Activated T-helper 1 cell treated with anti-CD3 and anti-CD28 coated beads, Interleukin-2, amount 50 U/mL, for 16 hours (primary cell): ENCODE data around the gene CDKN2B-AS1.

Source experiments
- DNase-seq, 2 donors: peaks; one replicate each; pipeline ENCODE4 v3.0.0-alpha.2; 2020; ENCODE audit warnings: low read depth in 1 of 2, low spot score in 1 of 2

The CDKN2B-AS1 gene

DNA sequence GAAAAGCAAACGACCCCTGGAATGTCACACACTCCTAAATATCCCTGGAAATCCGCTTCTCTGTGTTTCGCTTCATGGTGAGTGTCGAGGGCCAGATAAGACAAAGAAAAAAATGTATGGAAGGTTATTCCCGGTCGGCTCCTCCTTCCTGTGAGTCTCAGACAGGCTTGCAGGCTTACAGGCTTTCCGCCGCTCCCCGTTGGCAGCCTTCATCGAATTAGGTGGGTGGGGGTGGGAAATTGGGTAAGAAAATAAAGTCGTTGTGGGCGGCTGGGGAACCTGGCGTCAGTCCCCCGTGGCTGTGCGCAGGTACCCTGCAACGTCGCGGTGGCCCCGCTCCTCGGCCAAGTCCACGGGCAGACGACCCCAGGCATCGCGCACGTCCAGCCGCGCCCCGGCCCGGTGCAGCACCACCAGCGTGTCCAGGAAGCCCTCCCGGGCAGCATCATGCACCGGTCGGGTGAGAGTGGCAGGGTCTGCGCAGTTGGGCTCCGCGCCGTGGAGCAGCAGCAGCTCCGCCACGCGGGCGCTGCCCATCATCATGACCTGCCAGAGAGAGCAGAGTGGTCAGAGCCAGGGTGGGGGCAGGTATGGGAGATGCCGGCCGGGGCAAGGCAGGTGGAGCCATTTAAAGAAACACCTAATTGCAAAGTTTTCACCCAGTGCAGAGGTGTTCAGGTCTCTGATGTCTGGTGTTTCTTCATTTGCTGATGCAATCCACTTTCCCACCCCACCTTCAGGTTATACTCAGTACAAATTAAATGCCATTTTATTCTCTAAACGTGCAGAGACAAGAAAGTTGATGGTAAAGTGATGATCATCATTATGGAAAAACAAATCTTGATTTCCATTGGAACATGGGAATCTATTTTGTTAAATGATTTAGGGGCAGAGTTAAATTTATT is 11.4 kb downstream of the CDKN2B-AS1 start:
- no peak for DNase-seq

DNA sequence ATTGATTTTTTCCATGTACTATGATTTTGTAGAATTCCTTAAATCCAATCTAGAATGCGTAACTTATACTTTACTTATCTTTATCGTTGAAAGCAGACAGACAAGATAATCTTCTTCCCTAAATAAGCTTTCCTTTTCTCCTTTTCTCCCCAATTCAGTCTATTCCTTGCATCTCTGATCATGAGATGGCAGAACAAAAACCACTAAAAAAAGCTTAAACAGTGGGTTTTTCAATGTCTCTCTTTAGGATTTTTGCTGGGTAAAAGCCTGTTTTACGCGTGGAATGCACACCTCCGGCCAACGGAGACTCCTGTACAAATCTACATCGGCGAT is 13.8 kb downstream of the CDKN2B-AS1 start:
- no peak for DNase-seq

DNA sequence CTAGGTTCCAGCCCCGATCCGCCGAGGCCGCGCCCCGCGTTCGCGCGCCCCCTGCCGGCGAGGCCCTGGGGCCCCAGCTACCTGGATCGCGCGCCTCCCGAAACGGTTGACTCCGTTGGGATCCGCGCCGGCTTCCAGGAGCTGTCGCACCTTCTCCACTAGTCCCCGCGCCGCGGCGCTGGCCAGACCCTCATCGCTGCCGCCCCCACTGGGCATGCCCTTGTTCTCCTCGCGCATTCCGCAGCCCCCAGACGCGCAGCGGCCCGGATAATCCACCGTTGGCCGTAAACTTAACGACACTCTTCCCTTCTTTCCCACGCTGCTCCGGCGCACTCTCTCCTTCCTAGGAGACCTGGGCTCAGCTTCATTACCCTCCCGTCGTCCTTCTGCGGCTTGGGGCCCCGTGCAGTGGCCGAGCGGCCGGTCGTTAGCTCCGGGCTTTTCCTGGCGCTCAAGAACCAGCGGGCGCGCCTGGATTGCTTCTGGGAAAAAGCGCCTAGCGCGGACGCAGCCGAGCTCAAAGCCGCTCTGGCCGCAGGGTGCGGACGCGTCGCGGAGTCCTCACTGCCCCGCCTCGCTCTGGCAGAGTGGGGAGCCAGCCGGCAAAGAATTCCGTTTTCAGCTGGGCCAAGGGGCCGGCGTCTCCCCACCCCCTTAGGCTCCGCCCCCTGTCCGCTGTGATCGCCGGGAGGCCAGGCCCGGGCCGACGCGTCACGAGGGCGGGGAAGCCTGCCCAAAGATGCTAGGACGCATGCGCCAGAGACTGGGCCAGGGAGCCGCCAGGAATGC is 14.3 kb downstream of the CDKN2B-AS1 start, which contains the start of gene CDKN2B:
TSS of gene CDKN2B (minus strand) at position 589 of the 789 bp plus-strand sequence. CDS start at position 237, 352 bp downstream.
- peak; percentile 39 to 48 for DNase-seq

DNA sequence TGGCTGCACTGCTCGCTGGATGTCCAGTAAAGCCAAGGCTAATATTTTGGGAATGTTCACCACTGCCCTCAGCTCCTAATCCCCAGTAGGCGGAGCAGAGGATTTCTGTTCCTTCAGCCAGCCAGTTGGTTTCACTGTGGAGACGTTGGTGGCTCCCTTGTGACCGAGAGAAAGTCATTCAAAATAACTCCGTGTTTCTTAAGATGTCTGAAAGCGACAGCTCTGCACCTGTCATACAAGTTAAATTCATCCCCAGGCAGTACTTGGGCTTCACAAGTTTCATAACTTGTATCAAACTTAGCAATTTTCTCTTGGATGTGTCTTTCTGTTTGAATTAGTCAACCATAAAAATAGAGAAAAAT is 14.9 kb downstream of the CDKN2B-AS1 start:
- no peak for DNase-seq

DNA sequence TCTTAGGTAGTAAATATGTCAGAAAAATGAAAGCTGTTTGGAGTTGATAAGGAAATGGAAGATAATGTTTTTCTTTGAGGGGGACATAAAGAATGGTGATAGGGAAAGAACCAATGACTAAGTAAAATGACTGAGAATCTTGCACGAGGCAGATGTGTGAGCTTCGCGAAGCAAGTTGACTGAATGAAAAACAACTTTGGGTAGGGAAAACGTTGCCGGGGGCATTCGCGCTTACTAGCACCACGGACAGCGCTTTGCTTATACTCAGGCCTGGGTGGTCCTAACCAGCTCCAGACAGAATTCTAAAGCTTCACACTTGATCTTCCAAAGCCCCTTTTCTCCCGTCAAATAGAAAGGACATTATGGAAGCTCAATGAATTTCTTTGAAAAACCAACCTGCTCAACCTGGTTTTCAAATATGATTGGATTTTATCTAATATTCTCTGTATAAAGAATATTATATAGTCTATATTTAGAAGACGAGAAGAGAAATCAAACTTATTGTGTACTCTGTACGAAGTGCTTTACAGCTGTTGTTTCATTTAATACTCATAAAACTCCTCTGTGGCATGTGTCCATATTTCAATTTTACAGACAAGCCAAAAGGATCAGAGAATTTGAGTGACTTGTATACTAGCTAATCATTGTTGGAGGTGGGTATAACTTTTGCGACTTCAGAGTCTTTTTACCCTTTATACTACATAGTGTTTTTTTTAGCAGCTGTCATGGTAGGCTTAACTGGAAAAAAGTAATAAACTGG is 16.5 kb downstream of the CDKN2B-AS1 start:
- no peak for DNase-seq

DNA sequence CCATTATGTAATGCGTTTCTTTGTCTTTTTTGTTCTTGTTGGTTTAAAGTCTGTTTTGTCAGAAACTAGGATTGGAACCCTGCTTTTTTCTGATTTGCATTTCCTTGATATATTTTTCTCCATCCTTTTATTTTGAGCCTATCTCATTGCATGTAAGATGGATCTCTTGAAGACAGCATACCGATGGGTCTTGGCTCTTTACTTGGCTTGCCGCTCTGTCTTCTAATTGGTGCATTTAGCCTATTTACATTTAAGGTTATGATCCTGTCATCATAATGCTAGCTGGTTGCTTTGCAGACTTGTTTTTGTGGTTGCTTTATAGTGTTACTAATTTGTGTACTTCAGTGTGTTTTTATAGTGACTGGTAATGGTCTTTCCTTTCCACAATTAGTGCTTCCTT is 27.8 kb downstream of the CDKN2B-AS1 start:
- no peak for DNase-seq

DNA sequence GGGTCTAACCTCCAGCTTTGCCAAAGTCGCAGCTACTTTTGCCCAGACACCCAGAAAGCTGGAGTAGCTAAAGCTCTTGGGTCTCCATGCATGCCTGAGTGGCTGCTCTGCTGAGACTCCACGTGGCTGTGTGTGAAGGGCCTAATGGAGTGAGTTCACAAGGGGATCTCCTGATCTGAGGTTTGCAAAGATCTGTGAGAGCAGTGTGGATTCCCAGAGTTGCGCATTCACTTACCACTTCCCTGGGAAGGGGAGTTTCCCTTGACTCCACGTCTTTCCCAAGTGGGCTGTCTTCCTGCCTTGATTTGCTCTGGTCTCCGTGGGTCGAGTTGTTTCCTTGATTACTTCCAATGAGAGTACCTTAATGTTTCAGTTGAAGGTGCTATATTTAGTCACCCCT is 32.1 kb downstream of the CDKN2B-AS1 start:
- DNase-seq, result no peak

DNA sequence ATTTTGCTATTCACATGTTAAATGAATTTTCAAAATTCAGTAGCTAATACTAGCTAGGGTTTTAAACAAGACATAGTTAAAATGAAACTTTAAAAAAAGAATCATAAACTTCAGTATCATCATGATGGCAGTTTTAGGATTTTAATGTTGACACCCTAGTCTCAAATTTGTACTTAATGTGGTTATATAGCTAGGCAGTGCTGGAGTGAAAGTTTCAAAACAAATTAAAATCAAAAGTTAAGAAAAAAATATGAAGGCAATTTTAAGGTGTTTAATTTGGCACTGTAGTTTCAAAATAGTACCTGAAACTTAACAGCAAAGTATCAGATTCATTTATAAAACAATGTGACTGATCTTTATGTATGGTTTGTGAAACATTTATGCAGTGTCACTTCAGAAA is 33.8 kb downstream of the CDKN2B-AS1 start:
- no peak for DNase-seq

DNA sequence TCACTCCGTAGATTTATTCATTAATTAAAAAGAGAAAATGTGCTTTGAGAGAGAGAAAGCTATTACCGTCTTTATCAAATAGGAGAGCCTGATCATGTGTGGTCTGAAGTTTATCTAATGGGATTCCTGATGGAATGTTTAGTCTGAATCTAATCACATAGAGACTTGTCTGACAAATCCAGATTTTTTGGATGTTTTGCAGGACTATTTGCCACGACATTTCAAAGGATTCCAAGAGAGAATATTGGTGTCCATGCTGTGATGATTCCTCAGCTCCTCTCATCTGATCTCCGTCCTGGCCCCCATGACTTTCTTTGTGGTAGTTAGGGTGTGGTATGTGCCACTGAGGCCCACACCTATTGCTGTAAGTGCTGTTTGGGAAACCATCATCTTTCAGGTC is 34.6 kb downstream of the CDKN2B-AS1 start:
- no peak for DNase-seq

DNA sequence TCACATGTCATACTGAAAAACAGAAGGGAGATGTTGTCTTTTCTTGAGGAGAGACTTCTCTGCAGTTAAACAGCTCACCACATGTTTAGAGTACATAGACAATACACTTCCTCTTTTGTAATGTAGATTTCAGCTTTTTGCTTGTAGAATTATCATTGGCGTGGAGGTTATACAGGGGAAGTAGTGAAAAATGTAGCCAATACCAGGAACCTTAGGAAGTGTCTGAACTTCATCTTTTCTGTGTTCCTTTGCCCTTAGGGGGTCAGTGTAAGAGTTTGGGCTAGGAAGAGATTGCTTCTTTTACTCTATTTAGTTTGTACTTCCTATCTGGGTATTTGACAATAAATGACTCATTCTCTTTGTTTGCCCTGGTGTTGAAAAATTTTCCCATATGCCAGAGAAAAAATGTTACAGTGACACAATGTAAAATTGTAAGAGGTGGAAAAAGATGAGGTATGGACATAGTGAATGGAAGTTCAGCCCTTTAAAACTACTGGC is 35.6 kb downstream of the CDKN2B-AS1 start:
- DNase-seq, result no peak

DNA sequence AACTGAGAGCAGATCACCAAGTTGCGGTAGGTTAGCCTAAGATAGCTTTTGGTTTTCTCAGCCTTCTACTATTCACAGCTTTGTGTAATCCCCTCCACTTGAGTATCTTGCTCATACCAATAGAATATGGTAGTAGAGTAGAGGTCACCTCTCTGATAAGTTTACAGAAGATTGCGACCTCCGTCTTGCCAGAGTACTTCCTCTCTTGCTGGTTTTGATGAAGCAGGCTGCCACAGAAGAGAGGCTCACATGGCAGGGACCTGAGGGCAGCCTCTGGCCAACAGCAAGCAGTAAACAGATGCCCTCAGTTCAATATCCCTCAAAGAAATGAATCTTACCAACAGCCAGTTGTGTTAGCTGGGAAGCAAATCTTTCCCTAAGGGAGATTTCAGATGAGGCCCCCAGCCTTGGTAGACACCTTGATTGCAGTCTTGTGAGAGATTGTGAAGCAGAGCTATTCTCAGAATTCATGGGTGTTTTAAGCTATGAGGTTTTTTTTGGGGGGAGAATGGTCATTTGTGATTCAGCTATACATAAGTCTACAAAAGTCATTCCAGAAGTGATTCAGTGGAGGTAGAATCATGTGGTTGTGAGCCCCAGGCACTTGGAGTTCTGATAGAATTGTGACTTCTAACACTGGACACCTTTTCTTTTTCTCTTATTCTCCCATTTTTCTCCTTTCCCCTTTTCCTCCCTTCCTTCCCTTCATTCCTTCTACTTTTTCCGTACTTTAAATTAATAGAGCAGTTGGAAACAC is 37.2 kb downstream of the CDKN2B-AS1 start:
- no peak for DNase-seq

DNA sequence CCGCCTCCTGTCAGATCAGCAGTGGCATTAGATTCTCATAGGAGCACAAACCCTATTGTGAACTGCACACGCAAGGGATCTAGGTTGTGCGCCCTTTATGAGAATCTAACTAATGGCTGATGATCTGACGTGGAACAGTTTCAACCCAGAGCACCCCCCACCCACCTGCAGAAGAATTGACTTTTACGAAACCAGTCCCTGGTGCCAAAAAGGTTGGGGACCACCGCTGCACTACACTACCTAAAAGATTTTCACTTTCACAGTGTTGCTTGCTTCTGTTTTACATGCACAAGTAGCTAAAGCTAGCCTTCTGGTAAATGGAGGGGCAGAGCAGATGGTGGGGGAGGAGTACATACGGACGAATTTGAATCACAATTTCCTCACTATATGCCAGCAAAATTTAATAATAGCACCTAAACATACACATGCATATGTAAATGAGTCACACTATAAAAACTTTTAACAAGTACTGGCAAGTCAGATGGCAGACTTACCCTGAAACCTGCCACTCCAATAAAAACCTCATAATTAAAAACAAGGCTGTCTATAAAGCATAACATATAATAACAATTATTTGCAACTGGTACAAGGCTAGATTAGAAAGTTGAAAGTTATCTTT is 38.5 kb downstream of the CDKN2B-AS1 start:
- no peak for DNase-seq

DNA sequence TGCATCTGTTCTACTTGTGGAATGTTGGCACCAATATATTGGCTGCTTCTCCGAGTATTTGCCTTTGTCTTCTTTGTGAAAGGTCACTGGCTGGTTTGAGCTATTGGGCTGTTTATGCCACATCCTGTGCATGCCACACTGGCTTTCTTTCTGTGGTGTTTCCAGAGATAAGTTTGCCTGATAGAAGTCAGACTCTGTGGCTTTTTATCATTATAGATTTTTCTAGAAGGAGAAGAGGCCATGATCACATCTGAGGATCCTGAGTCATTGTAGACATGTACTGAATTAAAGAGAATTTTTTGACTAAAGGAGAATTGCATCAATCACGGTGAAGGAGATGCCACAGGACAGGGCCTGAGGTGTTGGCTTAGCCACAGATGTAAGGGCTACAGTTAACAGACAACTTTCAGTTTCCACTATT is 41.0 kb downstream of the CDKN2B-AS1 start:
- no peak for DNase-seq

DNA sequence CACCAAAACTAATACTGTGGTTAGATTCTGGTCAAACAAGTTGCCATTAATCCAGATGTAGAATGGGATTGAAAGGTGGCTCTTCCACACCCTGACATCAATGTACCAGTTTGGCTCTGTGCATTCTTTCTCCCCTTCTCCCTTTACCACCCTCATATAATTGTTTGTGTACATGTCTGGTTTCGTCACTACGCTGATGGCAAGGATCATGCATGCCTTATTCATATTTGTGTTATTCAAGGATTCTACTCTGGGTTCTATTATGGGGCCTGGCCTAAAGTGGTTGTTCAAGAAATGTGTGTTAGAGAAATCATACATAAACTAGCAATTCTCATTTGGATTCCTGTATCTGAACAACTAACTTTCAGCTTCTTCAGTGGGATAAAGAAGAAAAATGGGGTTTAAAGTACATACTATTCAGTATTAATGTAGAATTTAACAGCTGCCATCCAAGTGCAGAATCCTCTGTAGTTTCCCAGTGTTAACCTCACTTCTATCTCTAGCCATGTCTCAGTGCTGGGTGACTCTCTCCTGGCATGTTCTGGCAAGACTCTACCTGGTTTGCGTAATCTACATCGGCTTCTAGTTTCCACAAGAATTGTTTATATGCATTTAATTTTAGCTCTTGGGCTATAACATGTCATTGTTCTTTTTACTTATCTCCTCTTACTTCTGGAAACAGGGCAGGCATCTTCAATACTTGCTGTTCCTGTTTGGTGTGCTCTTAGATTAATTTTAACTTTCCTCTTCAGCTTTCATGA is 42.5 kb downstream of the CDKN2B-AS1 start:
- DNase-seq, result no peak

DNA sequence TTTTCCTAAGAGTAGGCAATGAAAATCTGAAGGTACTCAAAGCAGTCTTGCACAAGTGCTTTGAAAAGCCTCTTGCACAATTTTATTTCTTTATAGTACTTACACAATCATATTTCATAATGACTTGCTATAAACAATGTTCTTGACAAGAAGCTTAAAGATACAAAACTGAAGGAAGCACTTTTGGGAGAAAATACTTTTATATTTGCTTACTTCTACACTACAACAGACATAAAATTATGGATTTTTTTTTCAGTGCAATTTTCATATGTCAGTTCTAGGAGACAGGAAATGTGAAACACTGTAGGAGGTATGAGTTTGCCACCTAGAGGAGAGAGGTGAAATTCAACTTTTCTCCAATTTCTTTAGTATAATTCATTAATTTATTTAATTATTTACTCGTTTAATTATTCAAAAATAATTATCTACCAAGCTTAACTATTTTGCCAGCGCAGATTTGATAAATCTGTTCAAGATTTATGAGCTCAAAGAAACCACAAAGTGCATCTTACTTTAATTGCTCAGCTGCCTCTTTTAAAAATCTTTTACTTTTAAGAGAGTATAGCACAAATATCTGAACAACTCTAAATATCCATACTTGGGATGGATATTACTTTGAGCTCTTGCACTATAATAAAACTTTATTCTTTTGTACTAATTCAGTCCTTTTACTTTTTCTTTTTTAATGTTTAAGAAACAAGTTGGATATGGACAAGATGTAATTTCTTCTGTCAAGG is 43.5 kb downstream of the CDKN2B-AS1 start:
- DNase-seq, result no peak

DNA sequence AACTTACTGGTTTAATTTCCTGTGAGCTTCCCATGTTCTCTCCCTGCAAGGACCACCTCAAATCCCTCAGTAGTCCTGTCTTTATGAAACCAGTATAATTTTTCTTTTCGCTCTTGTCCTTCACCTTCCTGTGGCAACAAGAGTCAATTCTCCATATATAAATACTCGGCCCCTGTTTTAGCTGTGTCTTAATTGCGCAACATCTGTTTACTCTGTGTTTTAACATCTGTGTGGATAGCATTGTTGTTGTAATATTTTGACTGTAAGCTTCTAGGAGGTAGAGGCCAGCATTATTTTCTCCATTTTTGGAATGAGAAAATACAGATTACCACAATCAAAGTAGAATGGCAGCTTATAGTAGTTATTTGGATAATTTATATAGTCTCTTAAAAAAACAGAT is 44.7 kb downstream of the CDKN2B-AS1 start:
- DNase-seq, result no peak

DNA sequence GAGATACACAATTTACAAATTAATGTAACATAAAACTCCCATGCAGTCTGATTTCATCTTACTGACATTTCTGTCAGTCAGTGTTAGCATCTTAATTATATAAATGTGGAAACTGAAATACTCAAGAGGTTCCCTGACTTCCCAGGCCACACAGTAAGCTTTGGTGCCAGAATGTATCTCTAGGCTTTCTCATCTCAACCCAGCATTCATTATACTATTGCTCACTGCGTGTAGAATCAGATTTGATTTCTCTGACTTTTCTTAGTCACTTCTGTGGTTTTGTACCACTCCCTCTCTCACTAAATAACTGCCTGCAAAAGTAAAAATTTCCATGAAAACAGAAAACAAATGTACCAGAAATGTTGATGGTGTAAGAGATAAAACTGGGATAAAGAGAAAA is 46.2 kb downstream of the CDKN2B-AS1 start:
- no peak for DNase-seq

DNA sequence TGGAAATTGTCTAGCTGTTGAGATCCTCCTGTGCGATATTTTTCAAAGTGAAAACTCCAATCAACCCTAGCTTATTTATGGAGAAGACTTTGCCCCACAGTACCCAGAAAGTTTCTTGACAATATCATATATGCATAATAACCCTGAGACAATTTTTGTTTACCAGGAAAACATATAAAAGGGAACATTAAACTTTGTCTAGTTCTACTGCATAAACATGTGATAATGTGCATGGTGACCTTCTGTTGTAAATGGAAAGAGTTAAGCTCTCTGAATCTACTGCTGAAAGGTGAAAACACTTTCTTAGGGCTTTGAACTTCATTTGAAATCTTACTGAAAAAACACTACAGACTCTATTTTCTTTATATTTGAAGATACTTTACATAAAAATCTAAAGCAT is 46.8 kb downstream of the CDKN2B-AS1 start:
- DNase-seq, result no peak

DNA sequence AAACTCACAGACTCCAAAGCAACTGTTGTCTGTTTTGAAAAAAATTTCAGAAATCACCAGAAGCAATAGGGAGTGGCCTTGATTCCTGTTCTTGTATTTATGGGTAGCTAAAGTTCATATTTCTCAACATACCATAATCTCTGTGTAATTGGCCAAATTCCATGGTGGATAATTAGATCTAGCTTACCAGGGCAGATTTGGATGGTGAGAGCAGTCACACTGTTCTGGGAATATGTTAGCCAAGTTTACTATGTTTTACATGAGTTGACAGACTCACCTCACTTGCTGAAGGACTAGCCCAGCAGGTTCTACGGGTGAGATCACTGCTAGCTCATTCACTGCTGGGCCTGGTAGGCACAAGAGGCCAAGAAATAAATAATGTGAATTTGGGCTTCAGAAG is 47.2 kb downstream of the CDKN2B-AS1 start:
- DNase-seq, result no peak
